Fibroblast of lung (primary cell): ENCODE results near the gene NKTR.

Source experiments
- EZH2 ChIP-seq: IDR thresholded peaks from 2 replicates; pipeline ENCODE4 v1.5.1; 2012; ENCODE audit warnings: low read length, control low read depth, mild to moderate bottlenecking; ENCODE audit errors: missing control alignments
- TF ChIP-seq, protein P1 (sequence below), 2 donors: IDR thresholded peaks in 1 of 2; conservative IDR thresholded peaks in 1 of 2; 1 replicate in 1 of 2; 2 replicates in 1 of 2; pipeline ENCODE4 v1.5.1; 2011 to 2012; ENCODE audit warnings: low read length in 2 of 2, control low read depth in 1 of 2, inconsistent platforms in 1 of 2, low read depth in 1 of 2, mild to moderate bottlenecking in 1 of 2

DNA sequence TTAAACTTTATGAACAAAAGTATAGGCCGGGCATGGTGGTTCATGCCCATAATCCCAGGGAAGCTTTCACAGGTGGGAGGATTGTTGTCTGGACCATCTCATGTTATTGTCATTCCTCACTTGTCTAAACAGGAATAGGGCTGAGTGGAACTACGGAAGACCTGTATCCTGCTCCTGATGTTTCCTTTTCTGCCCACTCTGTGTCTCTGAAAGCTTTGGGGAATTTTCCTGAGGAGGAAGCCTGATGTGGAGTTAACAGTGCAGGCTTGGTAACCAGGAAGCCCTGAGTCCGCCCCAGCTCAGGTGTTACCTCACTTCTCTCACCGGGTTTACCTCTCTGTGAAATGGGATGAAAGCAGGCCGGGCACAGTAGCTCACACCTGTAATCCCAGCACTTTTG lies 11.9 kb upstream of the NKTR start:
- TF ChIP-seq, protein P1, sequence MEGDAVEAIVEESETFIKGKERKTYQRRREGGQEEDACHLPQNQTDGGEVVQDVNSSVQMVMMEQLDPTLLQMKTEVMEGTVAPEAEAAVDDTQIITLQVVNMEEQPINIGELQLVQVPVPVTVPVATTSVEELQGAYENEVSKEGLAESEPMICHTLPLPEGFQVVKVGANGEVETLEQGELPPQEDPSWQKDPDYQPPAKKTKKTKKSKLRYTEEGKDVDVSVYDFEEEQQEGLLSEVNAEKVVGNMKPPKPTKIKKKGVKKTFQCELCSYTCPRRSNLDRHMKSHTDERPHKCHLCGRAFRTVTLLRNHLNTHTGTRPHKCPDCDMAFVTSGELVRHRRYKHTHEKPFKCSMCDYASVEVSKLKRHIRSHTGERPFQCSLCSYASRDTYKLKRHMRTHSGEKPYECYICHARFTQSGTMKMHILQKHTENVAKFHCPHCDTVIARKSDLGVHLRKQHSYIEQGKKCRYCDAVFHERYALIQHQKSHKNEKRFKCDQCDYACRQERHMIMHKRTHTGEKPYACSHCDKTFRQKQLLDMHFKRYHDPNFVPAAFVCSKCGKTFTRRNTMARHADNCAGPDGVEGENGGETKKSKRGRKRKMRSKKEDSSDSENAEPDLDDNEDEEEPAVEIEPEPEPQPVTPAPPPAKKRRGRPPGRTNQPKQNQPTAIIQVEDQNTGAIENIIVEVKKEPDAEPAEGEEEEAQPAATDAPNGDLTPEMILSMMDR (conservative IDR thresholded peaks at IDR 0.05 in 1 of 2, IDR thresholded peaks at IDR 0.05 in 1 of 2; ENCODE audit: low read depth in 1 of 2, low read length in 2 of 2) = no peak
- no peak for TF ChIP-seq EZH2
